Transverse colon (tissue), 4 donors: ENCODE data around the gene ACSL4.

ENCODE experiments used
- CTCF ChIP-seq, 5 experiments: fragments of 200-600 bp in 3 of 5; fragments of 450-650 bp in 2 of 5; sonication (generic) in 3 of 5; IDR thresholded peaks; 1 replicate in 2 of 5; 2 replicates in 3 of 5; pipeline ENCODE4 v1.5.1; 2016 to 2017; ENCODE audit warnings: antibody characterized with exemption in 5 of 5, inconsistent platforms in 3 of 5, mild to moderate bottlenecking in 2 of 5, moderate library complexity in 1 of 5
- EP300 ChIP-seq: sonication (generic); formaldehyde crosslinking; IDR thresholded peaks from one replicate; pipeline ENCODE4 v1.6.1; 2017; ENCODE audit warnings: antibody characterized with exemption, low read depth
- POLR2A ChIP-seq: fragments of 450-650 bp; IDR thresholded peaks from one replicate; pipeline ENCODE4 v1.6.1; 2016; ENCODE audit warnings: antibody characterized with exemption, mild to moderate bottlenecking, moderate library complexity
- POLR2AphosphoS5 ChIP-seq, 3 donors: sonication (generic); formaldehyde crosslinking; IDR thresholded peaks; one replicate each; pipeline ENCODE4 v1.6.1; 2016; ENCODE audit warnings: antibody characterized with exemption in 3 of 3

GRCh38 chrX:109728173-109728535 is 4.9 kb downstream of the ACSL4 start:
- TF ChIP-seq CTCF (IDR thresholded peaks at IDR 0.05) (no peak), POLR2A (no peak), EP300 (no peak), POLR2AphosphoS5 (IDR thresholded peaks at IDR 0.05) (no peak)
